Measurements from ENCODE around the gene APBA2.
"Not testable (repeated sequence)": the region's sequence is repeated elsewhere in the genome, so short reads cannot be mapped to it uniquely, and the experiment has no call there.

APBA2 gene

DNA sequence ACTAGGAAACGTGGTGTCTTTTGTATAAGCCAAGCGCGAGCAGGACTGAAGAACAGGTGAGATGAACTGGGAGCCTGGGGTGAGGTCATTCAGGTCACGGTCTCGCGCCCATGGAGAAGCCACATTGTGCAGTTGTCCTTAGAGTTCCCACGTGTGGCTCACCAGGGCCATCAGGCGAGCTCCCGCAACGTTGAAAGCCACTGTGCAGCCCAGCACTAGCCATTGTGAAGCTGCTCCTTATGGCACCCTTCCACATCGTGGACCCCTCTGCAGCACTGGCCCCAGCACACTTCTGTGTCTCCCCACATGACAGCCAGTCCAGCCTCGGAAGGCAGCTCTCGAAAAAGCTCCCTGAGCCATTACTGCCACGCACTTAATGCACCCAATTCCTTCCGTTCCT, 7.6 kb upstream of the APBA2 start:
- DNase-seq (ENCODE audit: low spot score): no peak

DNA sequence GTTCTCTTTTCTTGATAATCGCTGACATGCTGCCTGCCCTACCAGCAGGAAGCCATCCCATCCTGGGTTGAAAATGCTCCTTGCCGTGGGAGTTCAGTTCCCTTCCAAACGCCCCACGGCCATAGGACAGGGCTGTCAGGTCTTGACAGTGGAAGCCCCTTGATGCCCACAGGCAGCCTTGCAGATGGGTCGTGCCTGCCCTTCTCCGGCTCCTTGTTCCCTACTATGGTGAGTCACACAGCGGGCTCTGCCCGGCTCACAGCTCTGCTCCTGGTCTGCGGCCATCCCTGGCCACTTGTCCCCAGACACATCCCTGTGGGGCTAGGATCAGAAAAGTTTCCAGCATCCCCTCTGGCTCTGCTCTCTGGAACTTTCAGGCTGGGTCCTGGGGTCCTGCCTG, 6.2 kb upstream of the APBA2 start:
- no peak for DNase-seq (ENCODE audit: low spot score)

DNA sequence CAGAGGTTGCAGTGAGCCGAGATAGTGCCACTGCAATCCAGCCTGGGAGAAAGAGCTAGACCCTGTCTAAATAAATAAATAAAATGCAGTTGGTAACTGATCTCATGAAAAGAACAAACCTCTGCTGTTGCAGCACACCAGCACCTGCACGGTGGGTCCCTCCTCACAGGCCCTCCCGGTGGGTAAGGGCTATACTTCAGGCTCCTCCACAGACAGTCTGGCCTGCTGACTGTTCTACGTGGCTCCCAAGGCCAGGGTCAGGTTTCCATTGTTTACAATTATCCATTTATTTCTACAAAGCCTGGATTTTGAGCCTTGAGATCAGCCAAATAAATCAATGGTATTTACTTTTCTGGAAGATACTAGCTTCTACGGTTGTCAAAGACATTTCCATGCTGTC, 5.1 kb upstream of the APBA2 start:
- no peak for DNase-seq (ENCODE audit: low spot score)

DNA sequence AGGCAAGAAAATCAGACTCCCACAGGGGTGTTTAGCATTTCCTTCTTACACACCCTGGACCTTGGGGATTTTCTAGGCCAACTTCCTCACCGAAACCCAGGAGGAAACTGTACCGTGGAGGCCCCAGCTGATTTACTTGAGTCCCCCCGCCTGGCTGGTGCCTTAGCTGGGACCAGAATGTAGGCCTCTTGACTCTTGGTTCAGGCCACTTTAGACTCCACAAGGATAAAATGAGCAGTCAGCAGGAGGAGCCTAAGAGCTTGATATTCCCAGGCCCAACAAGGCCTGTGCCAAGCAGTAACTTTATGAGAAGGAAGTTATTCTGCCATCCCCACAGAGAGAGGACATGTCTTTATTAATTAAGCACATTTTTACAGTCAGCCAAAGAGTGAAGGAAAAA, 4.6 kb upstream of the APBA2 start:
- DNase-seq (ENCODE audit: low spot score): no peak

DNA sequence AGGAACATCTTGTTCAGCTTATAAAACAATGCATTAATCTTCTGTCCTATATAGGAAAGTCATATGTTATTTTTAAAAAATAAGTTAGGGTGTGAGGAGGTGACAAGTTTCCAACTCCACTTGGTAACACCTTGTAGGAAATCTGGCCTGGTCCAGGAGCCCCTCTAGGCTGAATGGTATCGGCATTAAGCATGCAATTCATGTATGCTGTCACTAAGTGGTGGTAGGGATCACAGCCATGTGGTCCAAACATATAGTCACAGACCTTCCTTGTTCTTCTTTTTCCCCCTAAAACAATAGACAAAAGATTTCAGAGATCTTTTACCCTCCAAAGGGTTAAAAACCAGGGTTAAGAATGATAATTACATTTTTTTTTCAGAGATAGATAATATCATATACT, 4.2 kb upstream of the APBA2 start:
- DNase-seq (ENCODE audit: low spot score): no peak

DNA sequence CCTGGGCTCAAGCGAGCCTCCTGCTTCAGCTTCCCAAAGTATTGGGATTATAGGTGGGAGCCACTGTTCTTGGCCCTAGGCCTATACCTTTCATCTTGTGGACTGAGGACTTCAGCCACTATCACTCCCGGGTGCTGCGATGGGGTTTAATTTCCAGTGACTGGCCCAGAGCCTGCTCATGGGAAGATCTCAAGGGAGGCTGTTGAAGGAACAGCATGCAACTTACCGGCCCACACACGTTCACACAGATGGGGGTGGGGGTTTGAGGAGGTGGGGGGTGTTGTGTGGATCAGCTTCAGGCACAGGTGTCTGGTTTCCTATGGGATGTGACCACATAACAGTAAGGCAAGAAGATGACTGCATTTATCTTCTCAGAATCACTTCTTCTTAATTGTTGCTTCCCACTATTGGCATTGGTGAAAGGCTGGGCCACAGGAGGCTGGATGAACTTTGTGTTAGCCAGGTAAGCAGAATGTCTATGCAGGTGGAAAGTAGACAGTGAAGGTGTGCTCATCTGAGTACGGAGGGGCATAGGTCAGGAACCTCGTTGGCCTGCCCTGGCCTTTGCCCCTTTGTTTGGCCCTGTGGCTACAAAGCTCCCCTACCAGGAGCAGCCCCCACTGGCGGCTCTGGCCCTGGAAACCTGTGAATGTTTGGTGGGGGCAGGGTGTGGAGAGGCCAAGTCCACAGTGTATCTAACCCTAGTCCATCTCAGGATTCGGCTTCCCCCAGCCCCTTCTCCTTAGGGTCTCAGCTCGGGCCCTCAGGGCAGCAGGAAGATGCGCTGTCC, 1.4 kb upstream of the APBA2 start:
- no peak for DNase-seq (ENCODE audit: low spot score)

DNA sequence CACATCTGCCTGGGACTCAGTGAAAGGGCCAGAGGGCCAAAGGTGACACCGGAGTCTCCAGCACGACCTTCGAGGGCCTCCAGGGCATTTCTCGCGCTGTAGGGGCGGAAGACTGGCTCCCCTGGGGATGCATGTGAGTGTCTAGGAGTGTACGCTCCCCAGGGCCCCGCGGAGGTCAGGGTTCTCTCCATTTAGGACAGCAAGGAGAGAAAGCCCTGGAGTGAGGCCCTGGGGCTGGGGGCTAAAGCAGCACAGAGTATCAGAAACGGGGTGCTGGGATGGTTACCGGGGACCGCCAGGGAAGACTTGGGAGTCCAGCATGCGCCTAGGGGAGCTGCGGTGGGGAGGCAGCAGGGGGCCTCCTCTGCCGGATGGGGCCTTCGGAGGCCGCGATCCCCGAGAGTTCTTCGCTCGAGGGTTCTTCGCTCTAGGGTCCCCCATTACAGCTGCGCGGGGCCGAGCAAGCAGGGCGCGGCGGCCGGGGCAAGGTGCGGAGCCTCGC, 595 bp upstream of the APBA2 start:
- DNase-seq (ENCODE audit: low spot score): no peak

DNA sequence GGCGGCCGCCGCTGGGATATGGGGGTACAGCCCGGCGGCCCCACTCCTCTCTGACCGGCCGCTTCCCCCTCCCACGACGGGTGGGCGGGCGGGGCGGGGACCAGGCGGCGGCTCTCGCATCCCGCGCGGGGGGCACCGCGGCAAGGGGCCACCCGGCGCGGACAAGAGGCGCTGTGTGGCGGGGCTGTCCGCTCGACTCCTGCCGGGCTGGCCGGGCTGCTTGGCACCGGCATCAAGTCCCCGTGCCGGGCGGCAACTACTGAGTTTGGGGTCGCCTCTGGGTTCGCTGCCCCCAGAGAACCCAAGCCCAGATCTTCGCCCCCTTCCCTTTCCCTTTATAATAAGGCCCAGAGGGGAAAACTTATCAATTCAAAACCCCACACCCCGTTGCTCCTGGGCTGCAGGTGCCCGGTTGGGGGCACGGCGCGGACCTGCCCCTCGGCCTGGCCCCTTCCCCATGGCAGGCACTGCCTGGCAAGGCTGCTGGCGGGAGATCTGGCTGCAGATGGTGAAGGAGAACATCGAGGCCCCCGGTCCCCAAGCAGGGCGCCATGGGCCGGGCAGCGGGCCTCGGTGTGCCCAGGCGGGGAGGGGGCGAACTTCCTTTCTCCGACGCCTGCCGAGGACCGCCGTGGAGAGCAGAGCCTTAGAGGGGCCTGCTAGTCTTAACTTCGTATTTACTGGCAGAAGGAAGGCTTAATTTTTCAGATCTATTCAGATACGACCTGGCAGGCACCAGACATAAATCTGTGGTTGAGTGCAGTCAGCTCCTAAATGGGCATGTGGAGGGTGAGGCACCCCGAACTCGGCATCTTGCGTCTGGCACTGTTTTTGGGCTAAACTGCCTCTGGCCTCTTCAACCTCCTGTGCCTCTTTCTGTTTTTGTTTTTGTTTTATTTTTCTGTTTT, 911 bp downstream of the APBA2 start:
- DNase-seq (ENCODE audit: low spot score): no peak

DNA sequence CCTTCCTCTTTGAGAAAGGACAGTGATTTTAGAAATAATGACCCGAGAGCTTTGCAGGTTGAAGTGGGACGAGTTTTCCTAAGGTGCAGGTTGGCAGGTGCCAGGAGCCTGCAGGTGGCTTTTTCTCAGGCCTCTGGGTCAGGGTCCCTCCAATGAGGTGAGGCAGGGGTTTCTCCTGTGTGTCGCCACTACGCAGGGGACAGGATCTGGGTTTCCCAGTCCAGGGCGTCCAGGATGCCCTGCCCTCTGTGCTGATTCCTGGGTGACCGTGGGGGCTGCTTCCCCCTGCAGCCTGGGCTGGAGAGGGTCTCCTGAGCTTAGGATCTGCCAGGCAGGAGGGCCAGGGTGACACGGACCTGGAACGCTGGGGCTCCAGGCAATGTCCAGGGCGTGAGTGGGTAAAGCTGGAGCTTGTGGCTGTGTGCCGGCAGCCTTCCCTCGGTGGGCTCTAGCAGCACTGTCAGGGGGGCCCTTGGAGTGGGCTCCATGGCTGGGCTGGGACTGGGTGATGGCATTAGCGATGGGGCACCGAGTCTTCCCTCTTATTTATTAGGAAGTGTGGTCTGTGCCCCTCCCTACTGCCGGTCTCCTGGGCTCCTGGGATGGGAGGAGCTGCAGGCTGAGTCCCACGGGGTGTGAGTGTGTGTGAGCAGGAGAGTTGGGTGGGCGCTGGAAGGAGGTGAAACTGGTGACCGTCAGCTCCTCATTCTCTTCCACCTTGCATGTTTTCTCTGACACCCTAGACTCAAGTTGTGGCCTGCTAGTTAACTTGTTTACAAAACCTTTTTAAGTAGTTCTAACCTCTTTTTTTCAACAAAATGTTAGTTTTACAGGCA, 1.8 kb downstream of the APBA2 start:
- no peak for DNase-seq (ENCODE audit: low spot score)

DNA sequence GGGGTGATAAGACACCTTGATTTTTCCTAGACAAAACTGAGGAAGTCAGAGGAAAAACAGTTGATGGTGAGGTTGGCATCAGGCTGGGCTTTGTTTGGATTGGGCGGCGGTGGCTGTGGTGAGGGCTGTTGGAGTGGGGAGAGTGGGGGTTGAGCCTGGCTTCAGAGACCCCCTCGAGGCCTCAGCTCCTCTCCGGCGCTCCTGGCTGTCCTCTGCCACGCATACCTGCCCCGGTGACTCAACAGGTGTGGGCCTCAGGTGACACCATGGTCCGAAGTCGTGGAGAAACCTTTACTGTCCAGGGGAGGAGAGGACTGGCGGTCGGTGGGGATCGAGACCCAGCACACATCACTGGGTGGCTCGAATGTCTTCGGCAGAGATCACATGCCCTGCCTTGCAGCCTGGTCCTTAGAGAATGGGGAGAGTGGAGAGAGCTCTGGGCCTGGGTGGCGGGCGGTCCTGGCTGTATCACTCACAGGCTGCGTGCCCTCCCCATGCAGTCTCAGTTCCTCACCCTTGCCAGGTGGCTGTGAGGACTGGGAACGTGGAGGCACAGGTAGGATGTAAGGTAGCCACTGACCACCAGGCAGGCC, 2.6 kb downstream of the APBA2 start:
- DNase-seq (ENCODE audit: low spot score): no peak

DNA sequence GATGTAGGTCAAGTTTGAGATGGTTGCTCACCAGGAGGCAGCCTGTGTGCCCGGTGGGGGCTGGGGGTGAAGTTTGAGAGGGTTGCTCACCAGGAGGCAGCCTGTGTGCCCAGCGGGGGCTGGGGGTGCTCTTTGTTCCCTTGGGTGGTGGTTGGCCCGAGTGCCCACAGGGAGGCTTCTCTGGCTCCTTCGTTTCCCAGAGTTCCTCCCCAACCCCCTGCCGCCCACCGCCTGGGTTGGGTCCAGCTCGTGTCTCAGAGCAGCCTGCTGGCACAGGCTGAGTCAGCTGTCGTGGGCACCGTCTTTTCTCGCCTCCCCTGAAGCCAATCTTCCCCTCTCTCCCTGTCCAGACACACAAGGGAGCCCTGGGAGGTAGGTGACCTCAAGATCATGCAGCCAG, 3.1 kb downstream of the APBA2 start:
- no peak for DNase-seq (ENCODE audit: low spot score)

DNA sequence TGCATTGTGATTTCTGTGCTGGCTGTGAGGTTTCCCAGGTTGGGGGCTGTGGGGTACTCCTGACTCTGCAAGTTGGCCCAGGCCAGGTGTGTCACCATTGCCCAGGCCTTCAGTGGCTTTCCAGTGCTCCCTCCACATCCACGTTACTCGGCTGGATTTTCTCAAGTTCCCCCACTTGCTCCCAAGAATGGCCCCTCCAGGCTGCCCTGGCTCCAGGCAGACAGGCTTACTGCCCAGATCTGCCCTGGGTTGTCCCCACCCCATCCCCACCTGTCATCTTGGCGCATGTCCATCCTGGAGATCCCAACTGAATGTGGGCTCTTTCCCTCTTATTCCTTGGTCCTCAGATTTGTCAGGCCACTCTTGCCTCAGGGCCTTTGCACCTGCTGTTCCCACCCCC, 3.6 kb downstream of the APBA2 start:
- DNase-seq (ENCODE audit: low spot score): no peak

DNA sequence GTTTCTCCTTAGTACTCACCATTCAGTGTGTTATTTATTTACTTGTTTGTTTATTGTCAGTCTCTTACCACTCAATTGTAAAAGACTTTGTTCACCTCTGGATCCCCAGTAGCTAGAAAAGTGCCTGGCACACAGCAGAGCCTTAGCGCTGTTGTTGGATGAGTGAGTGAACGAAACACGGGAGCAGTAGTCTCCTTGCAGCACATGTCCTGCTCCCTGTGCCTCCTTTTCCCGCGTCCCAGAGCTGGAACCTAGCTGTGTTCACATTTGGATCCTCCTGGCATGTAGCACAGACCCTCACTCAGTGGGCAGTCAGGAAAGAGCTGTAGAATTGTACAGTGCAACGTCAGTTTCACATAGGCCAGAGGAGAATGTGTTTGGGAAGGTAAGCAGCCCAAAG, 4.1 kb downstream of the APBA2 start:
- DNase-seq (ENCODE audit: low spot score): not testable (repeated sequence)

DNA sequence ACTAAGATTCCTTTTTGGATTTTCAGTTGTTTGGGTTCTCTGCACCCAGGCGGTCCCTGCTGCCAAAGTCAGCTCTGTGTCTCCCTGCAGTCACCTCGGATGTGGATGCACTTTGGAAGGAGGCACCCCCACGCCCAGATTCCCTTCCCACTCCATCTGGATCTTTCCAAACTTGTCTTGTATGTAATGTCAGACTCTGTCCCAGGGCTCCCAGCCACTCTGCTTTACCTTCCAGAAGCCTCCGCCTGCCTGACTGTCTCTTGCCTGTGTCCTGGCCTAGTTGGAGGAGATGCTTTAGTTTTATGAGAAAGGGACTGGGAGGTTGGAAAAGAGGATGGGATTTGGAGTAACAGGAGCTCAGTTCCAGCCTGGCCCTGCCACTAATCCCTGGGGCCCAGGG, 4.5 kb downstream of the APBA2 start:
- not testable (repeated sequence) for DNase-seq (ENCODE audit: low spot score)

DNA sequence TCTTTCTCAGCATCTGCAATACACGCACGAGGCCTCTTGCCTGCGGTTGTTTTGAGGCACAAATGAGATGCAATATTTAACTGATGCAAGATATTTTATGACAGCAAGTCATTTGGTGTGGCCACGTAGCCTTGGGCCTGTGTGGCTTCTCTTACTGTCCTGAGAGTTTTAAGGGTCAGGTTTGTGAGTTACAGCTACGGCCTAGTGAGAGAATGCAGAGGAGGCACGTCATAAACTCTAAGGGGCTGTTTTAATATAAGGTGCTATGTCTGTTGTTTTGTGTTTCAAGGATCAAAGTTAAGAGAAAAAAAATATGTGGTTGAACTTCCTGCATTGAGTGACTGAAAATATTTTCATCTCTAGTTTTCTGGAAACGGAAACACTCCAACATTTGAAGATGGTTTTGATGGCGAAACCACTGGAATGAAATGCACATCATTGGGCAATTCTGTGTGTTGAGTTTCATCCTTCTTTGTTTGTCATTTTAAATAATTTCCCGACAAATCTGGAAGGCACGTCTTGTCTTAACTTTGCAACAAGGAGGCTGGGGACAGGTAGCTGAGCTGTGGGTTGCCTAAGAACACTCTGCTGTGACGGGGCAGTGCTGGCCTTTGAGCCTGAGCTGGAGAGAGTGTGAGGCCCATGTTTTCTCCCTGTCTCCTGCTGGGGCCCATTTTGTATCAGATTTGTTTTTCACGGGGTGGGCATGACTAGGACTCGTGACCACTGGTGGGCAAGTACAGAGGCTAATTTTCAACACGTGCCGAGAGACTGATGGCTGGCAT, 5.1 kb downstream of the APBA2 start:
- no peak for DNase-seq (ENCODE audit: low spot score)

DNA sequence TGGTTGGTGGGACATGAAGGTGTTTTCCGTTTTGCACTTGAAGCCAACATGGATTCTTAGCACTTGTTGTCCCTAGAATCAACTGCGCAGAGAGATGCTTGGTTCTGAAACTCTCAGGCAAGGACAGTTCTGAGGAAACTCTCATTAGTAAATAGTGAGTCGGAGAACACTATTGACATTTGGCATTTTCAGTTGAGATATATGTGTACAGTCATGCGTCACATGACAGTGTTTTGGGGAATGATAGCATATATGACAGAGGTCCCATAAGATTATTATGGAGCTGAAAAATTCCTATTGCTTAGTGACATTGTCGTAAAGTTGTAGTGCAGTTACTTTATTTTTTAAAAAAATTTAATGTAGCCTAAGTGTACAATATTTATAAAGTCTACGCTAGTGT, 5.8 kb downstream of the APBA2 start:
- no peak for DNase-seq (ENCODE audit: low spot score)

DNA sequence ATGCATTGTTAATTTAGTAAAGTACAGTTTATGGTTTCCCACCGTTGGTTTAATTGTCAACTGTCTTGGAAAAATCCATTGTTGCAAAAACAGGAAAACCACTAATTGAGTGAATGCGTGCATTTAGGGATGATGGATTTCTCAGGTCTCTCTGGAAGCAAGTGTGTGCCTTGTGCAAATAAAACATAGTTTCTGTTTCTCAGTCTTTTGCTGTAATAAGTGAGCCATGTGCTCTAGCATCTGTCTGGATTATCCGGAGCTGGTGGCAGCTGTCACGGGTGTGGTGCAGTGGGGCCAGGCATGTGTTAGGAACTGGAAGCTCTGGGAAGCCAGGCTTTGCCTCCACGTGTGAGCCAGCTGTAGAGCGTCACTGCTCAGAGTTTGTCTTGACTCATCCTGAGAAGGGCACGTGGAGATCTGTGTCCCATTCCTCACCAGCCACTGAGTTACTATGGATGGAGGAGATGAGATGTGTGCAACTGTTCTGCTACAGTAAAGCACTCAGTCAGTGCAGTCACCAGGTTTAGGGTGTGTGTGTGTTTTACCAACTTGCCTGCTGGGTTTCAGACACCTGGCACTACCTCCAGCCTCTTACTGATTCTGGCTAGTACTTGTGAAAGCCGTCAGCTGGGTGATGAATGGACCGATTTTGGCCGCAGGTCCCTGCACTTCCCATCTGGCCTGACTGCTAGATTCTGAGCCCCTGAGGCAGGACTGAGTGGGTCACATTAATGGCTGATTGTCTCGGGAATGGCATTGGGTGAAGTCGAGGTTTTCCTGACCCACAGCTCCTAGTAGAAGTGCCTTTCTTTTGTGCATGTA, 7.2 kb downstream of the APBA2 start:
- DNase-seq (ENCODE audit: low spot score): no peak

DNA sequence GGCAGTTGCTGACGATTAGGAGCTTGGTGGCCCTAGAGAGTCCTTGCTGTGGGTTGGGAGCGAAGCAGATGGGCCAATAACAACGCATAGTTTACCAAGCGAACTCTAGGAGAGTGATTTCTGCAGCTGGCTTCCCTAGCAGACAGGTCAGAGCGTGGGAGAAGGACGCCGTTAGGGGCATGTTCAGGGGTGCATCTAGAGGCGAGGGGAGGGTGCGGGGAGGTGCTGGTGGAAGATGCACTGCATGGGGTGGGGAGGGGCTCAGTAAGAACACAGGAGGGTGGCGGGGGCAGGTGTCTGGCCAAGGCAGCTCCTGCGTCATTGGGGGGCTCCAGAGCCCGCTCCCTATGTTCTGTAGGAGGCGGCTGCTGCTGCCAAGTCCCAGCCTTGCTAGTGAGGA, 8.9 kb downstream of the APBA2 start:
- DNase-seq (ENCODE audit: low spot score): no peak

DNA sequence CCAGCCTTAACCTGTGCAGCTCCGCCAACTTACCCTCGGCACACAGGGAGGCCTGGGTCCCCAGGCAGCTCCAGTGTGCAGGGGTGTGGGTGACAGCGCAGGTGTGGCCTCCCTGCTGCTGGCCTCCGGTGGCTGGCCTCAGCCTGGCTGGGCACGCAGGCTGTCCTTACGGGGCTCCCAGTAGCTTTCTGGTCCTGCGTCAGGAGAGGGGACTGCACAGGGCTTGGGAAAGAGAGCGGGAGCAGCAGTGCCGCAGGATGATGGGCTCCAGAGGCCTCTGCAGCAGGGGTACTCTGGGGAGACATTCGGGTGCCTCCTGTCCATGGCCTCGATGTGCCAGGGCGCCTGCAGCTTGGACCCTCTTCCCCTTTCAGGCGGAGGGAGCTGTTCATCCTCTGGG, 9.4 kb downstream of the APBA2 start:
- no peak for DNase-seq (ENCODE audit: low spot score)

DNA sequence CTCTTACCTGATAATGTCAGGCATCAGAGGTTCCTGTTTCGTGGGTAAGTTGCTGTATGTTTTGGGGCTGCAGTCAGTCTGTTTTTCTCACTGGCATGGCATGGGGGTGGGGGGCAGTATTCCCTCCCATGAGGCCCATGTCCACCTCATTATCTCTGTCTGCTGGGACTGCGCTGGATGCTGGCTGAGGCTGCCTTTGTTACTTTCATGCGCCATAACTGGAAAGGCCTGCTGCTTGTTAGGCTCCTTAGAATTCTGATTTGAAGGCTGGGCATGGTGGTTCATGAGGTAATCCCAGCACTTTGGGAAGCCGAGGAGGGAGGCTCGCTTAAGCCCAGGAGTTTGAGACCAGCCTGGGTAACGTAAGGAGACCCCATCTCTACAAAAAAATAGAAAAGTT, 9.8 kb downstream of the APBA2 start:
- DNase-seq (ENCODE audit: low spot score): no peak

Measured in ecto neural progenitor cell (in vitro differentiated cells).